Measurements from ENCODE around the gene DPY19L2.

GRCh38 chr12:63521706-63522105 lies 146.6 kb downstream of the DPY19L2 start:
- no peak for TF ChIP-seq CTCF (IDR thresholded peaks at IDR 0.05; ENCODE audit: insufficient read depth, low read depth, low read length)
- no peak for TF ChIP-seq EZH2 (IDR thresholded peaks at IDR 0.05; ENCODE audit: insufficient read depth, low read length)
